ENCODE measurements around the gene LGALS9B. TPM values are rescaled to one million over a fixed set of nuclear protein-coding genes. Genes with fewer than 3 reads are reported as not detected.
"Not testable (repeated sequence)": the region's sequence is repeated elsewhere in the genome, so short reads cannot be mapped to it uniquely, and the experiment has no call there.

LGALS9B gene
- total and polyA plus RNA-seq, 10 donors = 0.33 to 1.7 (median 0.85) TPM; not detected in 4

- H3K9me3 ChIP-seq; DNase-seq; H3K36me3 ChIP-seq; H3K4me3 ChIP-seq; H3K4me1 ChIP-seq; H3K27me3 ChIP-seq (replicated peaks in 1 of 7); H3K27ac ChIP-seq; intact Hi-C loops (cut with DNase I; ENCODE audit: low total_unique reads): not testable (repeated sequence)
- 18 to 67% (median 24%) methylated on average over 3 of the region's 5 CpGs; no CpG with 5 or more reads in 1 of the 5 donors for WGBS, 5 donors
Observed at GRCh38 chr17:20466999-20467398, 340 bp downstream of the LGALS9B start.

- H3K27me3 ChIP-seq (replicated peaks in 1 of 7); DNase-seq; H3K36me3 ChIP-seq; intact Hi-C loops (cut with DNase I; ENCODE audit: low total_unique reads); H3K27ac ChIP-seq; H3K4me1 ChIP-seq; H3K9me3 ChIP-seq; H3K4me3 ChIP-seq: not testable (repeated sequence)
- WGBS, 5 donors = 74 to 89% (median 84%) methylated on average over 2 to 3 of the region's 5 CpGs; no CpG with 5 or more reads in 1 of the 5 donors
Observed at GRCh38 chr17:20466553-20466952, 786 bp downstream of the LGALS9B start.

DNA sequence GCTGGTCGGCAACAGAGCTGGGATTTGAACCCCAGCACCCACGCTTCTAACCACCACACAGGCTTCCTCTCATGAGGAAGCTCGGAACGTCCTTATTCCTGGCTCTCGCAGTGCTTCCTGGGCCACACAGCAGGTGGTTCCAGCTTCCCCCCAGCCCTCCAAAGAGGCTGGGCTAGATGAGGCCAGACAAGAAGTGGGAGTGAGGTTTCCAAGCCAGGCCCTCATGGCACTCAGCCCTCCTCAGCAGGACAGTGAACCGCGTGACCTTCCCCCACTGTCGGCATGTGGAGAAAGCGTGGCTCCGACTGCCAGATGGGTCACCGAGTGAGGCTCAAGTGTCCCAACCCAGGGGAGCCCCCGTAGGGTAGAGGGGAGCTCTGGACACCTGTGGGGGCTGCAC is 1.8 kb downstream of the LGALS9B start:
- WGBS, 5 donors = 53 to 73% (median 64%) methylated on average over 6 to 7 of the region's 12 CpGs; no CpG with 5 or more reads in 2 of the 5 donors
- H3K4me1 ChIP-seq; intact Hi-C loops (cut with DNase I; ENCODE audit: low total_unique reads); H3K9me3 ChIP-seq; H3K36me3 ChIP-seq; H3K4me3 ChIP-seq; H3K27me3 ChIP-seq (replicated peaks in 1 of 7); DNase-seq; H3K27ac ChIP-seq: not testable (repeated sequence)

GRCh38 chr17:20464854-20465414 is 2.4 kb downstream of the LGALS9B start:
- WGBS, 5 donors = 68 to 89% (median 87%) methylated on average over 4 to 5 of the region's 9 CpGs; no CpG with 5 or more reads in 1 of the 5 donors
- H3K36me3 ChIP-seq; H3K9me3 ChIP-seq; H3K27ac ChIP-seq; H3K4me1 ChIP-seq; DNase-seq; intact Hi-C loops (cut with DNase I; ENCODE audit: low total_unique reads); H3K4me3 ChIP-seq; H3K27me3 ChIP-seq (replicated peaks in 1 of 7): not testable (repeated sequence)

- DNase-seq; H3K36me3 ChIP-seq; intact Hi-C loops (cut with DNase I; ENCODE audit: low total_unique reads); H3K27me3 ChIP-seq (replicated peaks in 1 of 7); H3K4me1 ChIP-seq; H3K27ac ChIP-seq; H3K4me3 ChIP-seq; H3K9me3 ChIP-seq: not testable (repeated sequence)
- no CpG with 5 or more reads among the region's 3 CpGs for WGBS, 5 donors
Observed at GRCh38 chr17:20462158-20462557, 5.2 kb downstream of the LGALS9B start.

- H3K36me3 ChIP-seq; intact Hi-C loops (cut with DNase I; ENCODE audit: low total_unique reads); H3K9me3 ChIP-seq; H3K27me3 ChIP-seq (replicated peaks in 1 of 7); H3K4me3 ChIP-seq; H3K27ac ChIP-seq; H3K4me1 ChIP-seq; DNase-seq: not testable (repeated sequence)
- WGBS, 5 donors = 58 to 80% (median 73%) methylated on average over 5 to 7 of the region's 10 CpGs
Observed at GRCh38 chr17:20457848-20458381, 9.4 kb downstream of the LGALS9B start.

DNA sequence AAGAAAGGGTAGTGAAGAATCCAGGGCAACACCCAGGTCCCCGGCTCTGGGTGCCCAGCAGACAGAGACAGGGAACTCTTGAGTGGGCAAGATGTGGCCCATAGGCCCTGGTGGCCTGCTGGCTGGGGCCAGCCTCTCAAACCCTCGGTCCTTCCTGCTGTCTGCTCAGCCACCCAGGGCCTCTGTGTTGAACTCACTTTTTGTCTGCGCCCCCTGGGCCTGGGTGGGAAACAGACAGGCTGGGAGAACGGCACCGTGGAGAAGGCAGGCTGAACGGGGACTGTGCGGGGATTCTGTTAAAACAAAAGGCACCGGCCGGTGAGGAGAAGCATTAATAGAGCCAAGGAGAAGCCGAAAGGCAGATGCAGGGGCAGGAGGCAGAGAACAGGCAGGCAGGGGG is 12.2 kb downstream of the LGALS9B start:
- H3K4me1 ChIP-seq; H3K36me3 ChIP-seq; H3K4me3 ChIP-seq; H3K27me3 ChIP-seq (replicated peaks in 1 of 7); intact Hi-C loops (cut with DNase I; ENCODE audit: low total_unique reads); H3K9me3 ChIP-seq; DNase-seq; H3K27ac ChIP-seq: not testable (repeated sequence)
- 63 to 93% (median 83%) methylated on average over 1 to 3 of the region's 10 CpGs; no CpG with 5 or more reads in 2 of the 5 donors for WGBS, 5 donors

DNA sequence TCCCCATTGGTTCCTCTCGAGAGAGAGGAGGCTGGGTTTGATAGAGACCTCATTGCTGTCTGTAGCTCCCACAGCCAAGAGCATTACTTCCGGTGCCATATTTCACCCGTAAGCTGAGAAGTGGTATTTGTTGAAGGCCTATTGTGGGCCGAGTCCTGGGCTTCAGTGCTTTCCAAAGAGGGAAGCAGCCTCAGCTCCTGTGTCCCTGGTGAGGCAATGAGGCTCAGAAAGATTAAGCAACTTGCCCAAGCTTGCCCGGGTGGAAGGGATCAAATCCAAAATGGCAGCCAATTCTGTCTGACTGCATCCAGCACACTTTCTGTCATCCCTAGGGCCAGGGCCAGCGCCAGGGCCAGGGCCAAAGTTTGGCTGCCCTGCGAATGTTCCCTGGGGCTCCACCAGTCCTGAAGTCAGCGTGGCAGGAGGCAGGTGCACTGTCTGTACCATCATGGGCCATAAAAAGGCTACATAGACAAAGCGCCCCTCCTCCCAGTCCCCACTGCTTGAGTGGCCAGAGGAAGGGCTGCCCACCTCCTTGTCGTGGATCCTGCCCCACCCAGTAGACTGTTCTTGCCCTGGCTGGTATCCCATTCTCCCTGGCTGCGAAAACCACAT is 13.4 kb downstream of the LGALS9B start:
- WGBS, 5 donors = 67 to 91% (median 83%) methylated on average over 1 to 4 of the region's 11 CpGs; no CpG with 5 or more reads in 1 of the 5 donors
- not testable (repeated sequence) for H3K4me1 ChIP-seq

DNA sequence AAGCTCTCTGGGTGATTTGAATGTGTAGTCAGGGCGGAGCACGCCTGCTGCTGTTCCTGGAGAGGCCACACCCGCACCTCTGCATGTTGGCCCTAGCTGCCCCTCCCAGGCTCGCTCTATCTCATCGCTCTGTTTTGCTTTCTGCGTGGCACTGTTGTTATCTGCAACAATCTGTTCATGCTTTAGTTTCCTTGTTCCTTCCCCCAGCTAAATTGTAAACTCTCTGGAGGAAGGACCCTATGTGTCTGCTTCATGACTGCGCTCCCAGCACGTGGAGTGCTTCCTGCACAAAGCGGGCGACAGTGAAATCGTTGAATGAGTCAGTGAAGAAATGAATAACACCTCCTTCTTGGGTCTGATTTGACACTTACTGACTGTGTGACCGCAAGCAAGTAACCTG is 16.5 kb downstream of the LGALS9B start:
- WGBS, 5 donors = 10 to 31% (median 19%) methylated on average over 5 to 11 of the region's 12 CpGs; no CpG with 5 or more reads in 1 of the 5 donors
- intact Hi-C loops (cut with DNase I; ENCODE audit: low total_unique reads); H3K27ac ChIP-seq; H3K36me3 ChIP-seq; H3K9me3 ChIP-seq; H3K4me1 ChIP-seq; H3K27me3 ChIP-seq (replicated peaks in 1 of 7); DNase-seq; H3K4me3 ChIP-seq: not testable (repeated sequence)

More for the DNA sequence above, 13.4 kb downstream of the LGALS9B start:
- H3K27me3 ChIP-seq (replicated peaks in 1 of 7); H3K36me3 ChIP-seq; H3K4me3 ChIP-seq; H3K27ac ChIP-seq; DNase-seq; H3K9me3 ChIP-seq; intact Hi-C loops (cut with DNase I; ENCODE audit: low total_unique reads): not testable (repeated sequence)

GRCh38 chr17:20447534-20448321 is 19.6 kb downstream of the LGALS9B start:
- H3K27me3 ChIP-seq (replicated peaks in 1 of 7); H3K36me3 ChIP-seq; H3K4me1 ChIP-seq; H3K27ac ChIP-seq; H3K9me3 ChIP-seq; intact Hi-C loops (cut with DNase I; ENCODE audit: low total_unique reads); H3K4me3 ChIP-seq; DNase-seq: not testable (repeated sequence)
- 84 to 94% (median 88%) methylated on average over 2 to 26 of the region's 26 CpGs for WGBS, 5 donors
